Inferior parietal cortex (tissue), 1 donor: ENCODE results near the gene ATP6V0B.
A peak's percentile ranks its signal among the peaks of the same experiment; 100 is the strongest.

Experiments
- DNase-seq: peaks from one replicate; pipeline ENCODE4 v3.0.0-alpha.2; 2016; ENCODE audit errors: extremely low spot score

The ATP6V0B gene

GRCh38 chr1:43984855-43985254 lies 10.1 kb downstream of the ATP6V0B start:
- DNase-seq = no peak

GRCh38 chr1:43985984-43986595 lies 11.3 kb downstream of the ATP6V0B start:
- DNase-seq = no peak

- DNase-seq = no peak
These were observed 12.0 kb downstream of the ATP6V0B start for GRCh38 chr1:43986712-43987111.

- DNase-seq = no peak
These were observed 12.6 kb downstream of the ATP6V0B start for GRCh38 chr1:43987159-43987902.

- no peak for DNase-seq
These were observed 15.8 kb downstream of the ATP6V0B start for GRCh38 chr1:43990271-43991199.

GRCh38 chr1:43991200-43991475 lies 16.4 kb downstream of the ATP6V0B start:
- no peak for DNase-seq

GRCh38 chr1:43991476-43992231 lies 16.9 kb downstream of the ATP6V0B start, which contains the start of gene CCDC24:
CCDC24 (plus strand) TSS chr1:43991599; CDS start chr1:43991879, 280 bp downstream.
- DNase-seq = peak; percentile 69

GRCh38 chr1:43992232-43992995 lies 17.7 kb downstream of the ATP6V0B start:
- no peak for DNase-seq

- no peak for DNase-seq
These were observed 18.6 kb downstream of the ATP6V0B start for GRCh38 chr1:43993206-43993914.

GRCh38 chr1:43994071-43994470 lies 19.3 kb downstream of the ATP6V0B start:
- DNase-seq = no peak

GRCh38 chr1:43994794-43995790 lies 20.3 kb downstream of the ATP6V0B start:
- DNase-seq = no peak

- DNase-seq = no peak
These were observed 21.4 kb downstream of the ATP6V0B start for GRCh38 chr1:43995984-43996732.

GRCh38 chr1:43996733-43997115 lies 22.0 kb downstream of the ATP6V0B start:
- DNase-seq = no peak

- no peak for DNase-seq
These were observed 22.7 kb downstream of the ATP6V0B start for GRCh38 chr1:43997295-43997999.

- no peak for DNase-seq
These were observed 23.2 kb downstream of the ATP6V0B start for GRCh38 chr1:43998000-43998378.

- no peak for DNase-seq
These were observed 24.7 kb downstream of the ATP6V0B start for GRCh38 chr1:43999455-43999854.

- no peak for DNase-seq
These were observed 25.4 kb downstream of the ATP6V0B start for GRCh38 chr1:44000122-44000665.

- no peak for DNase-seq
These were observed 27.4 kb downstream of the ATP6V0B start for GRCh38 chr1:44002165-44002564.
